ENCODE data around the gene SEC31A.

- no peak for TF ChIP-seq CTCF (IDR thresholded peaks at IDR 0.05 in 4 of 5, conservative IDR thresholded peaks at IDR 0.05 in 1 of 5)
- no peak for TF ChIP-seq POLR2A (IDR thresholded peaks at IDR 0.05)
These were observed 80.8 kb downstream of the SEC31A start for GRCh38 chr4:82810176-82810575.
